ENCODE data around the gene NFATC2.

NFATC2 gene

GRCh38 chr20:51542571-51543421, at the start of gene NFATC2:
Gene NFATC2, minus strand, starts transcription at chr20:51542719. Its CDS starts 220 bp downstream, at chr20:51542499.
- DNase-seq (ENCODE audit: low read depth): peak; percentile 49

GRCh38 chr20:51591871-51592270, 49.4 kb upstream of the NFATC2 start:
- no peak for DNase-seq (ENCODE audit: low read depth)

- DNase-seq (ENCODE audit: low read depth): no peak
Measured at GRCh38 chr20:51588762-51589161, 46.2 kb upstream of the NFATC2 start.

GRCh38 chr20:51587145-51587544, 44.6 kb upstream of the NFATC2 start:
- DNase-seq (ENCODE audit: low read depth): no peak

GRCh38 chr20:51586005-51586440, 43.5 kb upstream of the NFATC2 start:
- no peak for DNase-seq (ENCODE audit: low read depth)

- DNase-seq (ENCODE audit: low read depth): no peak
Measured at GRCh38 chr20:51585148-51585547, 42.6 kb upstream of the NFATC2 start.

- no peak for DNase-seq (ENCODE audit: low read depth)
Measured at GRCh38 chr20:51584737-51585136, 42.2 kb upstream of the NFATC2 start.

- DNase-seq (ENCODE audit: low read depth): no peak
Measured at GRCh38 chr20:51584116-51584515, 41.6 kb upstream of the NFATC2 start.

- DNase-seq (ENCODE audit: low read depth): no peak
Measured at GRCh38 chr20:51583499-51583898, 41.0 kb upstream of the NFATC2 start.

- DNase-seq (ENCODE audit: low read depth): no peak
Measured at GRCh38 chr20:51583073-51583472, 40.6 kb upstream of the NFATC2 start.

GRCh38 chr20:51581571-51581970, 39.1 kb upstream of the NFATC2 start:
- no peak for DNase-seq (ENCODE audit: low read depth)

- DNase-seq (ENCODE audit: low read depth): no peak
Measured at GRCh38 chr20:51579137-51579536, 36.6 kb upstream of the NFATC2 start.

GRCh38 chr20:51578145-51578459, 35.6 kb upstream of the NFATC2 start:
- no peak for DNase-seq (ENCODE audit: low read depth)

- DNase-seq (ENCODE audit: low read depth): no peak
Measured at GRCh38 chr20:51577432-51578144, 35.1 kb upstream of the NFATC2 start.

GRCh38 chr20:51575486-51575885, 33.0 kb upstream of the NFATC2 start:
- no peak for DNase-seq (ENCODE audit: low read depth)

- DNase-seq (ENCODE audit: low read depth): no peak
Measured at GRCh38 chr20:51574248-51575033, 31.9 kb upstream of the NFATC2 start.

- DNase-seq (ENCODE audit: low read depth): no peak
Measured at GRCh38 chr20:51573576-51574243, 31.2 kb upstream of the NFATC2 start.

- no peak for DNase-seq (ENCODE audit: low read depth)
Measured at GRCh38 chr20:51571460-51571794, 28.9 kb upstream of the NFATC2 start.

GRCh38 chr20:51570739-51571459, 28.4 kb upstream of the NFATC2 start:
- DNase-seq (ENCODE audit: low read depth): no peak

- no peak for DNase-seq (ENCODE audit: low read depth)
Measured at GRCh38 chr20:51569815-51570738, 27.6 kb upstream of the NFATC2 start.

Measured in stimulated activated CD8-positive, alpha-beta memory T cell treated with anti-CD3 and anti-CD28 coated beads, Interleukin-12 subunit alpha, Interleukin-12 subunit beta, amount 100 ng/mL, for 4 hours (primary cell).